Testis (tissue), 2 donors: ENCODE measurements around the gene GNG10.

ENCODE experiments used
- POLR2A ChIP-seq: fragments of 450-650 bp; IDR thresholded peaks from one replicate; pipeline ENCODE4 v1.6.1; 2017; ENCODE audit warnings: antibody characterized with exemption, mild to moderate bottlenecking, moderate library complexity
- TF ChIP-seq, protein P1 (sequence below), 3 experiments: fragments of 450-650 bp in 2 of 3; fragments of 200-600 bp in 1 of 3; sonication (generic) in 1 of 3; IDR thresholded peaks; one replicate each; pipeline ENCODE4 v1.5.1; 2016 to 2019; ENCODE audit warnings: antibody characterized with exemption in 3 of 3, mild to moderate bottlenecking in 2 of 3, moderate library complexity in 1 of 3

DNA sequence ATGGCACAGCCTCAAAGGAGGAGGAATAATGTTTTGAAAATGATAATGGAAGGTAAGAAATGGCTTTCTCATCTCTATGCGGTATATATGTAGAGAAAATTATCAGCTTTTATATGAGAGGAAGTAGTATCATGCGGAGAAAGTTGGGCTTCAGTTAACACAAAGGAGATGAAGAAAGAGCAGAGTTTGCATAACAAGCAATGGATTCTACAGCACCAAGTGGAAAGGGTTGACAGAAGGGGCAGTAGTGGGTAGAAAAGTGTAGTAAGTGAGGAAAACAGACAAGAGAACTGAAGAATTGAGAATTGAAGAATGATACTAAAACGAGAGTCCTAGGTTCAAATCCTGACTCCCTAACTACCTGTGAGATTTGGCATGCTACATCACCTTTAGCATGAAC, 51.0 kb downstream of the GNG10 start:
- TF ChIP-seq, protein P1, sequence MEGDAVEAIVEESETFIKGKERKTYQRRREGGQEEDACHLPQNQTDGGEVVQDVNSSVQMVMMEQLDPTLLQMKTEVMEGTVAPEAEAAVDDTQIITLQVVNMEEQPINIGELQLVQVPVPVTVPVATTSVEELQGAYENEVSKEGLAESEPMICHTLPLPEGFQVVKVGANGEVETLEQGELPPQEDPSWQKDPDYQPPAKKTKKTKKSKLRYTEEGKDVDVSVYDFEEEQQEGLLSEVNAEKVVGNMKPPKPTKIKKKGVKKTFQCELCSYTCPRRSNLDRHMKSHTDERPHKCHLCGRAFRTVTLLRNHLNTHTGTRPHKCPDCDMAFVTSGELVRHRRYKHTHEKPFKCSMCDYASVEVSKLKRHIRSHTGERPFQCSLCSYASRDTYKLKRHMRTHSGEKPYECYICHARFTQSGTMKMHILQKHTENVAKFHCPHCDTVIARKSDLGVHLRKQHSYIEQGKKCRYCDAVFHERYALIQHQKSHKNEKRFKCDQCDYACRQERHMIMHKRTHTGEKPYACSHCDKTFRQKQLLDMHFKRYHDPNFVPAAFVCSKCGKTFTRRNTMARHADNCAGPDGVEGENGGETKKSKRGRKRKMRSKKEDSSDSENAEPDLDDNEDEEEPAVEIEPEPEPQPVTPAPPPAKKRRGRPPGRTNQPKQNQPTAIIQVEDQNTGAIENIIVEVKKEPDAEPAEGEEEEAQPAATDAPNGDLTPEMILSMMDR (IDR thresholded peaks at IDR 0.05): no peak
- no peak for TF ChIP-seq POLR2A
